HCT116 (cell line): ENCODE measurements around the gene HIVEP3.

Source experiments
- EZH2 ChIP-seq: fragments of 200-600 bp; sonication (generic); IDR thresholded peaks from 2 replicates; pipeline ENCODE4 v1.6.1; 2017; ENCODE audit warnings: antibody characterized with exemption, mixed run types
- EZH2phosphoT487 ChIP-seq: fragments of 200-600 bp; IDR thresholded peaks from 2 replicates; pipeline ENCODE4 v1.6.1; 2018; ENCODE audit warnings: antibody characterized with exemption, borderline replicate concordance
- JUND ChIP-seq: IDR thresholded peaks from 2 replicates; pipeline ENCODE4 v1.6.1; 2012
- POLR2A ChIP-seq: IDR thresholded peaks from 2 replicates; pipeline ENCODE4 v1.7.0; 2011; ENCODE audit warnings: borderline replicate concordance; ENCODE audit not compliant: insufficient read depth, insufficient read length; ENCODE audit errors: extremely low read depth
- POLR2AphosphoS5 ChIP-seq: IDR thresholded peaks from 2 replicates; pipeline ENCODE4 v1.6.1; 2011; ENCODE audit warnings: mild to moderate bottlenecking, low read depth, low read length, moderate library complexity
- RAD21 ChIP-seq: IDR thresholded peaks from 2 replicates; pipeline ENCODE4 v1.6.1; 2012; ENCODE audit warnings: low read depth, mild to moderate bottlenecking
- SP1 ChIP-seq: IDR thresholded peaks from 2 replicates; pipeline ENCODE4 v1.6.1; 2012; ENCODE audit warnings: low read depth
- TCF7L2 ChIP-seq: IDR thresholded peaks from 2 replicates; pipeline ENCODE4 v1.7.0; 2011; ENCODE audit warnings: borderline replicate concordance, inconsistent platforms; ENCODE audit not compliant: insufficient read depth, insufficient read length; ENCODE audit errors: extremely low read depth
- TF ChIP-seq, protein P1 (sequence below), 3 experiments: fragments of 200-600 bp in 1 of 3; sonication (generic) in 1 of 3; IDR thresholded peaks in 2 of 3; conservative IDR thresholded peaks in 1 of 3; 2 replicates each; pipeline ENCODE4 v1.5.1; 2012 to 2017; ENCODE audit warnings: low read depth in 2 of 3, low read length in 2 of 3, antibody characterized with exemption in 1 of 3, borderline replicate concordance in 1 of 3, control low read depth in 1 of 3, mild to moderate bottlenecking in 1 of 3, mixed read lengths in 1 of 3, mixed run types in 1 of 3, moderate library complexity in 1 of 3; ENCODE audit not compliant: insufficient read depth in 1 of 3
- TF ChIP-seq, protein P2 (sequence below): IDR thresholded peaks from 2 replicates; pipeline ENCODE4 v1.6.1; 2012

DNA sequence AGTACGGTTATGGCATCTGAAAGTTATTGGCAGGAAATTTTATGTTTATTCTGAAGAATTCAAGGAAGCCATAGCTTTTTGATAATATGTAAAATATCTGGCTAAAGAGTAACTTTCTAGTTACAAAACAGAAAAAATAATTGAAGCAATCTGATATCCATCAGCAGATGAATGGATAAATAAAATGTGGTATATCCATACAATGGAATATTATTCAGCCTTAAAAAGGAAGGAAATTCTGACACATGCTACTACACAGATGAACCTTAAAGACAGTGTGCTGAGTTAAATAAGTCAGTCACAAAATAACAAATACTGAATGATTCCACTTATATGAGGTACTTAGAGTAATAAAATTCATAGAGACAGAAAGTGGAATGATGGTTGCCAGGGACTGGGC lies 25.0 kb upstream of the HIVEP3 start:
- TF ChIP-seq, protein P1, sequence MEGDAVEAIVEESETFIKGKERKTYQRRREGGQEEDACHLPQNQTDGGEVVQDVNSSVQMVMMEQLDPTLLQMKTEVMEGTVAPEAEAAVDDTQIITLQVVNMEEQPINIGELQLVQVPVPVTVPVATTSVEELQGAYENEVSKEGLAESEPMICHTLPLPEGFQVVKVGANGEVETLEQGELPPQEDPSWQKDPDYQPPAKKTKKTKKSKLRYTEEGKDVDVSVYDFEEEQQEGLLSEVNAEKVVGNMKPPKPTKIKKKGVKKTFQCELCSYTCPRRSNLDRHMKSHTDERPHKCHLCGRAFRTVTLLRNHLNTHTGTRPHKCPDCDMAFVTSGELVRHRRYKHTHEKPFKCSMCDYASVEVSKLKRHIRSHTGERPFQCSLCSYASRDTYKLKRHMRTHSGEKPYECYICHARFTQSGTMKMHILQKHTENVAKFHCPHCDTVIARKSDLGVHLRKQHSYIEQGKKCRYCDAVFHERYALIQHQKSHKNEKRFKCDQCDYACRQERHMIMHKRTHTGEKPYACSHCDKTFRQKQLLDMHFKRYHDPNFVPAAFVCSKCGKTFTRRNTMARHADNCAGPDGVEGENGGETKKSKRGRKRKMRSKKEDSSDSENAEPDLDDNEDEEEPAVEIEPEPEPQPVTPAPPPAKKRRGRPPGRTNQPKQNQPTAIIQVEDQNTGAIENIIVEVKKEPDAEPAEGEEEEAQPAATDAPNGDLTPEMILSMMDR (IDR thresholded peaks at IDR 0.05 in 2 of 3, conservative IDR thresholded peaks at IDR 0.05 in 1 of 3; ENCODE audit: borderline replicate concordance in 1 of 3, insufficient read depth in 1 of 3, low read depth in 2 of 3, low read length in 2 of 3), result no peak
- TF ChIP-seq, protein P2, sequence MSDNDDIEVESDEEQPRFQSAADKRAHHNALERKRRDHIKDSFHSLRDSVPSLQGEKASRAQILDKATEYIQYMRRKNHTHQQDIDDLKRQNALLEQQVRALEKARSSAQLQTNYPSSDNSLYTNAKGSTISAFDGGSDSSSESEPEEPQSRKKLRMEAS, result no peak
- TF ChIP-seq POLR2AphosphoS5, result no peak
- TF ChIP-seq RAD21, result no peak
- TF ChIP-seq EZH2, result no peak
- no peak for TF ChIP-seq TCF7L2
- no peak for TF ChIP-seq EZH2phosphoT487
- TF ChIP-seq SP1, result no peak
- no peak for TF ChIP-seq POLR2A
- no peak for TF ChIP-seq JUND
